GM21529 (cell line): ENCODE results near the gene NDUFAF2.

Experiments
- ATAC-seq: cut with Tn5 transposase; IDR thresholded peaks from one replicate; pipeline ENCODE4 v1.9.1; 2021; ENCODE audit not compliant: unreplicated experiment

NDUFAF2 gene

GRCh38 chr5:61115968-61116367 is 171.0 kb downstream of the NDUFAF2 start:
- no peak for ATAC-seq

- no peak for ATAC-seq
Measured at GRCh38 chr5:61119066-61119465, 174.1 kb downstream of the NDUFAF2 start.

GRCh38 chr5:61120534-61120933 is 175.5 kb downstream of the NDUFAF2 start:
- no peak for ATAC-seq

GRCh38 chr5:61123145-61123544 is 178.1 kb downstream of the NDUFAF2 start:
- ATAC-seq, result no peak

- ATAC-seq, result no peak
Measured at GRCh38 chr5:61130289-61130688, 185.3 kb downstream of the NDUFAF2 start.

GRCh38 chr5:61132559-61132958 is 187.6 kb downstream of the NDUFAF2 start:
- no peak for ATAC-seq

GRCh38 chr5:61137835-61138234 is 192.8 kb downstream of the NDUFAF2 start:
- no peak for ATAC-seq

- no peak for ATAC-seq
Measured at GRCh38 chr5:61139094-61139873, 194.3 kb downstream of the NDUFAF2 start.

- no peak for ATAC-seq
Measured at GRCh38 chr5:61139931-61140330, 194.9 kb downstream of the NDUFAF2 start.

- no peak for ATAC-seq
Measured at GRCh38 chr5:61141801-61142200, 196.8 kb downstream of the NDUFAF2 start.

GRCh38 chr5:61142391-61142790 is 197.4 kb downstream of the NDUFAF2 start:
- no peak for ATAC-seq

- ATAC-seq, result no peak
Measured at GRCh38 chr5:61142811-61143210, 197.8 kb downstream of the NDUFAF2 start.

GRCh38 chr5:61148515-61148914 is 203.5 kb downstream of the NDUFAF2 start:
- ATAC-seq, result no peak

- ATAC-seq, result no peak
Measured at GRCh38 chr5:61151893-61152292, 206.9 kb downstream of the NDUFAF2 start.

- ATAC-seq, result no peak
Measured at GRCh38 chr5:61159070-61159469, 214.1 kb downstream of the NDUFAF2 start.

- ATAC-seq, result no peak
Measured at GRCh38 chr5:61159836-61160235, 214.8 kb downstream of the NDUFAF2 start.

GRCh38 chr5:61160497-61160896 is 215.5 kb downstream of the NDUFAF2 start:
- ATAC-seq, result no peak

GRCh38 chr5:61162010-61162831 is 217.2 kb downstream of the NDUFAF2 start, which contains the start of gene SMIM15:
SMIM15 (minus strand) TSS chr5:61162468; CDS start chr5:61160171, 2,297 bp downstream.
- peak; percentile 97 for ATAC-seq

- no peak for ATAC-seq
Measured at GRCh38 chr5:61162832-61163567, 218.0 kb downstream of the NDUFAF2 start.

- no peak for ATAC-seq
Measured at GRCh38 chr5:61163905-61164304, 218.9 kb downstream of the NDUFAF2 start.

- no peak for ATAC-seq
Measured at GRCh38 chr5:61167382-61167781, 222.4 kb downstream of the NDUFAF2 start.
